ENCODE measurements around the gene KIAA1614.

Gene KIAA1614

DNA sequence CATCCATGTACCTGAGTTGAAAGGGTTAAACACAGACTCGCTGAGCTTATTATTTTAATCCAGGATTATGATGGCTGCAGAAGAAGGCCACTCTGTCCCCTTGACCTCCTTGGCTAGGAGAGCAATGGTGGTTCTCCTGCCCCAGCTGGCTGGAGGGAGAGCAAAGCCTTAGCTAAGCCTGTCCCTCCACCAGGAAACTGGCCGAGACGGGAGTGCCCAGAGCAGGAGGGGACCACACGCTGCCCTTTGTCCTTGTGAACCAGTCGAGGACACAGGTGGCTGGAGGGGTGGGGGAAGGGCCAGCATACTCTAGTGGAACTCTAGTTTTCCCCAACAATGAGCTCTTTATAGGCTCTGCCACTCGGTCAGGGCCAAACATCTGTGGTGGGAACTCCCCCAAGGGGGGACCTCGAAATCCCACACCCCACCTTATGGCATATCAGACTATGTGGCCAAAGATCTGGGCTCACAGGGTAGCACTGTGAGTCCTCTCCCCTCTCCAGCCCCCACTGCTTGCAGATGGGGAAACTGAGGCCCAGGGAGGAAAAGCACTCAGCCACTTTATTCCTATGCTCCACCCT lies 12.9 kb downstream of the KIAA1614 start:
- no peak for DNase-seq

DNA sequence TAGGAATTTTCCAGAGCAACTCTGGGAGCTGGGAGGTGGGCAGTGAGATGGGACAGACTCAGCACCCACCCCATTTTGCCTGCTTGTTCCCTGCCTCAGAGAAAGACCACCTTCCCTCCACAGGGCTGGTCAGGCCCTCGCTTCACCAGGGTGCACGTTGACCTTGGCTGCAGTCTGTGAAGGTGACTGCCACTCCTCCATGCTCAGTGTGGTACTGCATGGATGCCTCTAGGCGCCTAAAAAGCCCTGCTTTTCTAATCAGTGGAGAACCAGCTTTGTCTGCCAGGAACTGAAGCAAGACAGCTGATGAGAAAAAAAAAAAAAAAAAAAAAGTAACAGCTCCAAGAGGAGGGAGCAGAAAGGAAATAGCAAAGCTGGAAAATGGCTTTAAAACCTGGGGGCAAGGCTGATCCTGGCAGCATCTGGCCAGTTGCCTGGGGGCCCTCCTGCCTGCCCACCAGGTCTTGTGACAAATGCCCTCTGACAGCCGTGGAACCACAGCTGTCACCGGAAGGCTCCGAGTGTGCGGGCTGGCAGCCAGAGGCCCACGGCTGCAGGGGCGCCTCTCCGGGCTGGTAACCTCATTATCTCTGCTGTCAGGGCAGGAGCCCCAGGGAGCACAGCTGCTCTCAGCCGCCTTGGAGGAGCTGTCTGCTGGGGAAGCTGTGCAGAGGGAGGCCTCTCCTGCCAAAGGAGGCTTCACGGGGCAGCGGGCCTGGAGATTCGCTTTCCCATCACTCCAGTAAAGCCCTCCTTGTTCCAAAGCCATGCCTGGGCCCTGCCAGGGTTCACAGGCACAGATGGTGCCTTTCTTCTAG lies 13.7 kb downstream of the KIAA1614 start:
- no peak for DNase-seq

DNA sequence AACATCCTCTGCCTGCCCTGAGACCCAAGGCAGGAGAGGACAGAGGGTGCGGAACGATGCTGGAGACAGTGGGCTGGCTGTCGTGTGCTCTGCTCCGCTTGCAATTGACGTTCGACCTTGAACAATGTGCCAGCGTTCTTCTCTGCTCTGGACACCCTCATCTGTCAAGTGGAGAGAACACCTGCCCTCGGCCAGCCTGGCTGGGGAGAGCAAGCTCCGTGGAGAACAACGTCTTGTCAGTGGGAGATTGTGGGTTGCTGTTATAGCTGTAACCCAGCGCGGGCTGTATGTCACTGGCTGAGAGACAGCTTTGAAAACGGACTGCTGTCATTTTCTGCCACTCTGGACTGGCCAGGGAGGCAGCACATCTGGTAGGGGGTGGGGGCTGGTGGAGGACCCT lies 14.7 kb downstream of the KIAA1614 start:
- no peak for DNase-seq

DNA sequence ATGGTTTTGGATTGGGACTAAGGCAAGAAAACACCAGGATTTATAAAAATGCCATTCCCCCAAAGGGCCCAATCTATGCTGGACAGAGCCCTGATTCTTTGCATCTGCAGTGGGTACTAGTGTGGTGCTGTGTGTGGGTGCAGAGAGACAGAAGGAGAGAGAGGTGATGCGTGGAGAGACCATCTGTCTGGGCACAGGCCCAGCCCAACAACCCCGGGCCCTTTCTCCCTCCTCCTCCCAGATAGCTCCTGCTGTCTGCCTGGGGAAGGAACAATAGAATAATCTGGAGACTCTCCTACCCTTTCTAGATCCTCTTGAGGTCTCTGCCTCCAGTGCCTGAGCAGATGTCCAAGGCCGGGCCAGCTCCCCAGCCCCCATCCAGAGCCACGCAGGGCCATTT lies 15.1 kb downstream of the KIAA1614 start:
- DNase-seq, result no peak

DNA sequence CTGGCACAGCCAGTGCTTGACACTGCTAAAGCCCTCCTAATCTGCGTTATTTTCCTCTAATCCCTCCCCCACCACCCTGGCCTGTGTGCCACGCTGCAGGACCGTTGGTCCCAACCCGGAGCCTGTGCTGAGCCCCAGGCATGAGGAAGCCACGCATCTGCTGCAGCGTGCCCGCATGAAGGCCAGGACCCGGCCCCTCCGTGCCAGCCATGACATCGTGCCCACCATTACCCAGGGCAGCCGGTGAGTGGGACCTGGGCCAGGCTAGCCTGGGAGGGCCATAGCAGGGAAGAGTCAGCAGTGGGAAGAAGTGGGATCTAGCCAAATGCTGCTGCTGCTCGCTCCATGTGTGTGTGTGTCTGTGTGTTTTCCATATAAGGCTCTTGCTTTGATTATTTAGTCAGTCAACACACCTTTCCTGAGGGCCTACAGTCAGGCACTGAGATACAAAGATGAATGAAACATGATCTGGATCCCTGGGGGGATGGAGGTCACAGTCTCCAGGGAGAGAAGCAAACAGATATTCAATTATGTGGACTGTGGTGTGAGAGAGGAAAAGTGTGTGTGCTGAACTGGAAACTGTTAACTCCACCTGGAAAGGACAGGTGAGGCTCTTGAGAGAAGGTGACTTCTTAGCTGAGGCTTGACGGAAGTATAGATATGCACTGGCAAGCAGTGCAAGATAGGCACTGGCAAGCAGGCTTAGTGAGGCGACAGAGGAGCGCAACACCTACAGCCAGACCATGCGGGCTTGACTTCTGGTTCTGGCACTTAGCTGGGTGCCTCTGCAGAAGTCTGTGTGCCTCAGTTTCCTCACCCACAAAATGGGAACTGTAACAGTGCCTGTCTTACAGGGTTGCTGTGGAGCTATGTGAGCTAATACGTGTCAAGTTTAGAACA lies 15.9 kb downstream of the KIAA1614 start:
- DNase-seq, result no peak

DNA sequence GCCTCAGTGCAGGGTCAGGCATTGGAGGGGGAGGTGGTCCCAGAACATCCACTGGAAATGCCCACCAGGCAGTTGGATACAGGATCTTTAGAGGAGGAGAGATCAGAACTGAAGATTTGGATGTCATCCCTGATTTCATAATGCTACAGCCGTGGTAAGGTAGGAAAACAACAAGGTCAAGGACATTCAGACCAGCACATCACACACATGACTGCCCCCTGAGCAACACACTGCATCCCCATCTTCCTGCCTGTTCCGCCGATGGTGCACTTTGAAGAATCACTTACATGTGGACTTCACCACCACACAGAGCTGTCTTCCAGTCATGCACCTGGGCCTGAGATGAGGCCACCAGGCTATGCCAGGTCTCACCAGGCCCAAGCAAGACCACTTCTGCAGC lies 16.7 kb downstream of the KIAA1614 start:
- no peak for DNase-seq

DNA sequence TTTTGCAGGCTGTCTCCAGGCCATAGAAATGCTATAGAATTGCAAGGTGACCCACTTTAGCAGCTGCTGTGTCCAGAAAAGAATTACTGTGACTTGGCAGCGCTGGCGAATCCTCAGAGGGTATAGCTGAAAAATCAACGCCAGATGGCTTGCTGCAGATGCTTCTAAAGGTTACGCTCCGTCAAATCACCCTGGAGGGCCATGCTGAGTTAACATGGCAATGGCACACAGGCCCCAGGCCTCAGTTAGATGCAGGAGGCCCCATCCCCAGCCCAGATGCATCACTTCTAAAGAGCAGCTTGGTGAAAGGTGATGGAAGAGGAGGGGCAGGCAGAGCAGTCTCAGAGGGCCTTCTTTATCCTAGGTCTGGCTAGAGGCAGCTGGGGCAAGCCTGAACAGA lies 18.0 kb downstream of the KIAA1614 start:
- no peak for DNase-seq

DNA sequence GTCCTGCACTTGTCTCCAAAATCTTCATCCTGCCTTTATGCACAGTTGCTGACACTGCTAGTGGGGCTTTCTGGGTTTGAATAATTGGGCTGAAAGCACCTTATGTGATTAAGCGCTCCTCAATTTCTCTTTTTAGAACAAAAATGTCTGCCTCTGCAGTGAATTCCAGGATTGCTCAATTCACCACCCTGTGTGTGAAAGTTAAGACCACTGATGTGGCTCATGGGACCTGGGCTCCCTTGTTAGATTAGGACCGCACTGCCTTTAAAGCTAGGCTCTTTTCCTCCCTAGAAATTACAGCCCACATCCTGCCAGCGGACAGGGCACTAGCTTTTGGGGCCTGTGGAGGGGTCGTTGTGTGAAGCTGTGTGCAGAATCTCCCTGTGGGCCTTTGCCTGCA lies 18.8 kb downstream of the KIAA1614 start:
- DNase-seq, result no peak

DNA sequence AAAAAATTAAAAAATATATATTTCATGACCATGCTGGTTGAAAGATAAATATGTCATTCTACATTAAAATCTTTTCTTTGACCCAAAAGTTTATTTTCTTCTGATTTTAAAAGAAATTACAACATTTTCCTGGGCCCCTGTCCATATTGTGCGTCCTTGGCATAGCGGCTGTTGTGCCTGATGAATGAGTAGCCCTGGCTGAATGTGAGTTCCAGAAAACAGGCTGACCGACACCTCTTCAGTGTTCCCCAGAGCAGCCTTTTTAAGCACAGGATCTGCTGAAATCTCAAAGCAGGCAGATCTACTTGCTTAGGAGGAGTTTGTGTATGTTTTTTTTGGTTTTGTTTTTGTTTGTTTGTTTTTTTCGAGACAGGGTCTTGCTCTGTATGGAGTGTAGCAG lies 19.7 kb downstream of the KIAA1614 start:
- DNase-seq, result no peak

DNA sequence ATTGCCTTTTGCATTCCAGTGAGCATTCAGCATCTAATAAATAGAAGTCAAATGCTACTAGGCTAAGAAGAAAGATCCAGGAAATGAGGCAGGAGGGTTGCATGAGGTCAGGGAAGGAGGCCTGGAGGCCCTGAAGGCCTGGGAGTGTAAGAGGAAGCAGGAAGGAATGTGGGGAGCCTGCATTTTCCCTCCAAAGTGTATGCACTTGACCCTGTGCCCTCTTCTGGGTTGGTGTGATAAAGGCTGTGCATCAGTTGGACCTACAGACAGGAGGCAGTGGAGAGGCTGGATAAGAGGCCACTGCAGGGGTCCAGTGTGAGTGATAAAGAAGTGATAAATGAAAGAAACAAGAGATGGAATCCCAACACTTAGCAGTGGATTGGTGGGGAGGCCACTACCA lies 20.4 kb downstream of the KIAA1614 start:
- no peak for DNase-seq

DNA sequence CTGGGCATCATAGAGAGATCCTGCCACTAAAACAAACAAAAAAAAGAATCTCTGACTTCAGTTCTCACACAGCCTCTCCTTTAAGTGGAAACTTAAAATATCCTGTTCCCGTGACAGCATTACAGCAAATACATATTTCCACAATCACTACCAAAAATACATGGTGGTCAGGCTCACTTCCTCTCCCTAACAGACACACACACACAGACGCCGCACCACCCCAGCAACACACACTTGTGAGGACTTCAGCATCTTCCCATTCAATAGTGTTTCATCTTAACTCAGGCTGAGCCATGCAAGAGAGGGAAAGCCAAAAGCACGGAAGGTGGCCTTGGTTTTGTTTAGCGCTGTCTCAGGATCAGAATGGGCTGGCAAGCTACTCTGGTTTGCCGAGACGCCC lies 21.9 kb downstream of the KIAA1614 start:
- DNase-seq, result no peak

DNA sequence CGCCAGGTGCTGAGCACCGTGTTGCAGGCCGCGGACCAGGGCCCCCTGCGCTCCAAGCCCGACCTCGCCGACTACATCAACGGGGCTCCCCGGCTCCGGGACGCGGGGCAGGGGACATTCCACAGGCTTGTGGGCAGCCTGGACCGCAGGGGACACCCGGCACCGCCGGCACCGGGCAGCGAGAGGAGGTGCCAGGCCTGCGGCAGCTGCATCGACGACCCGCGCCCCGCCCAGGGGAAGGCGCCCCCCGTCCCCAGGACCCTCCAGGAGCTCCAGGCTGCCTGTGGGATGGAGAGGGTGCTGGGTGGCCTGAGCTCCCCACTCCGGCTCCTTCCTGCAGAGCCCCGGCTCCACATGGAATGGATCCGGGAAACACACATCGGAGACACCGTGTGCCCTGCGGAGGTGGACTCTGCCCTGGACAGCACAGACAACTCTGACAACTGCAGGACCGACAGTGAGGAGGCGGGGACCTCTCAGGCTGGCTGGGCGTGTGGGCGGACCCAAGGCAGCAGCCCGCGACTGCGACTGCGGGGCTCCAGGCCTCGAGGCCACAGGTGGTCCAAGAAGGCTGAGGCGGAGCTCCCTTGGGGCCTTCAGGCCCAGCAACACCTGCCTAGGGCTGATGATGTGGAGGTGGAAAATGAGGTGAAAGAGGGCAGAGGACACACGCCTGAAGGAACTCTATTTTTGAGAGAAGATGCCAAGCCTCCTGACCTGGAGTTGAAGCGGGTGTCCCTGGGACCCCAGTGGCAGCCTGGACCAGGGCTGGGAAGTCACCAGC lies 22.8 kb downstream of the KIAA1614 start:
- no peak for DNase-seq

DNA sequence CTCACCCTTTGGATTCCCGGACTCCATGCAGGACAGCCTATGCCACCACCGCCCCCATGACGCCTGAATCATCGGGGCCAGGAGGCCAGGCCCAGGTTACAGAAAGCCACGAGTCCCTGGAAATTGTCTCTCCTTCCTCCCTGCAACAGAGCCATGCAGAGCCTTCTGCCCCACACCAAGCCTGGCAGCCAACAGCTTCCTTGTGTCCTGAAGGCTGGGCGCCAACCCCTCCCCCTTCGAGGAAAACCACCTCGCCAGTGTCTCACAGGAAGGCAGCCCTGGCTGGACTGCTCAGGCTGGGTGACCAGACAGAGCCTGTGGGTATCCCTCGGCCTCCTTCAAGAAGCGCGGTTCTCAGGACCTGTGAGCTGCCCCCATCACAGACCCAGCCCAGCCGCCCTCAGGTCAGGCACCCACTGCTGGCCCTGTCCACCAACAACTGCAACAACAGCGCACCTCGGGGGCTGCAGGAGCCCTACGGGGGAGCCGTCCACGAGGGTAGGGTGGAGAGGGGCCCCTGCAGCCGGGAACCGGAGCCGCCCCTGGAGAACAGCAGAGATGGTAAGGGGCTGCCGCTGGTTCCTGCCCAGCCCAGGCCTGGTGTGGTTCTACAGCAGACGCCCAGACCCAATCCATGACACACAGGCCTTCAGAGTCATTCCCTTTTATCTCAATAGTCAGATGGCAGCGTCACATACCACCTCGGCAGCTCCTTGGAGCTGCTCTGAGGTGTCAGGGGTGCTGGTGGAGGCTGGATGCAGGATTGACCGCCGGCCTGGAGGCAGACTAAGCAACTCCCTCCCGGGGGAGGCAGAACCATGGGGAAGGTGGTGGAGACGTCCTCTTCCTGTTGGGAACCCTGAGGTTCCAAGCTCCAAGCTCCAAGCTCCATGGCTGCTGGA lies 23.7 kb downstream of the KIAA1614 start:
- no peak for DNase-seq

DNA sequence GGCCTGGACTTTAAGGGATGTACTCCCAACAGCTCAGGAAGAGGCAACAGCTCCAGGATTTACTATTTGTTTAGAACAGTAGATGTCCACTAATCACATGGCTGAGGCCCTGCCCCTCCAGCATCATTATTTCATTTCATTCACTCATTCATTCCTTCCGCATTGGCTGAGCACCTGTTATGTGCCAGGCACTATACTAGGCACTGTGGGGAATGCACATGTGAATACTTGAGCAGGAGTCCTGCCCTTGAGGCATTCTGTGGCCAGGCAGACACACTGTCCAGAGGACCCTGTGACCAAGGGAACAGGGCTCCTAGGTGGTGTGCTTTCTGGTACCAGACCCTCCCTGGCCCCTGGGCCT lies 24.3 kb downstream of the KIAA1614 start:
- DNase-seq, result no peak

DNA sequence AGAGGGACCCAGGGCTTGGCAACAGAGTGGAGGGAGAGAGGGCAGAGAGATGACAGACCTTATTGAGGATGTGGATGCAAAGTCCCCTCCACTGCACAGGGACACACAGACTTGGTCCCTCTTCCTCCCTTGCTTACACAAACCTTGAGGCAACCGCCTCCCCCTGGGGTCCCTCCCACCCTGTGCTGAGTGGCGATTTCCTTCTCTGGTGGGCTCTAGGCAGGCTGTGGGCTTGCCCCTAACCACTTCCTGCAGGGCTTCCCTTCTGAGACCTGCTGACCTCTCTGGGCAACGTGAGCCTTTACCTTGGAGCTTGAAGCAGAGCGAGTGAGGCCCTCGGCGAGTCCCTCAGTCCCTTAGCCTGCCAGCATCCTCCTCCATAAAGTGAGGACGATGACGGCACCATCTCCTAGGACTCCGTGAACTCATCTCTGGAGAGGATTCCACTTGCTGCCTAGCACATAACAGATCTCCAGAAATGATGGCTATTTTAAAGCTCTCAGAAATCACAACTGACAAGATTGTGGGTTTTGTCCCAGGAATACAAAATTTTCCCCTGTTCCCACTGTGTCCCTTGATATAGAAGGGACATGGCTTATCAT lies 25.0 kb downstream of the KIAA1614 start:
- DNase-seq, result no peak

DNA sequence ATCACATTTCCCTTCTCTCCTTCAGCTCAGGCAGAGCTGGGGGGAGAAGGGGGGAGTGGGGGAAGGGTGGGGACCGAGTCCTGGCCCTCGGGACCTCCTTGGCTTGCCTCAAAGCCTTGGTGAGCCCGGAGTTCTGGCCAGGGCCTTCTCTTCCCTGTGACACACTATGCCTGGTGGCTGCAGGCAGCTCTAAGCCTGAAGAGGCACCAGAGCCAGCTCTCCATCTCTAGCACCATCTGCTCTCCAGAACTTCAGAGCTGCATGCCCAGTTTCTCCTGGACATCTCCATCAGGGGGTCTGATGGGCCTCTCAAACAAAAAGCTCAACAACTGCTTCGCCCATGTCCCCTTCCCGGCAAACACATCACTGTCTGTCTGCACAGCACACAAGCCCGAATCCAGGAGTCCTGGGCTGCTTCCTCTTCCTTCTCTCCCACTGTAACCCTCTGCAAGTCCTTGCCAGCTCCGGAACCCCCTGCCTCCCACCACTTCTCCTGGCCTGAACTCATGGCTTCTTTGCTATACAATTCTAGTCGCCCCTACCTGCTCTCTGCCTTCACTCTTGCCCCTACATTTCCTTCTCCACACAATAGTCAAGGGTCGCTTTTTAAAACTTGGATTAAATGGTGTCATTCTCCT lies 26.5 kb downstream of the KIAA1614 start:
- no peak for DNase-seq

DNA sequence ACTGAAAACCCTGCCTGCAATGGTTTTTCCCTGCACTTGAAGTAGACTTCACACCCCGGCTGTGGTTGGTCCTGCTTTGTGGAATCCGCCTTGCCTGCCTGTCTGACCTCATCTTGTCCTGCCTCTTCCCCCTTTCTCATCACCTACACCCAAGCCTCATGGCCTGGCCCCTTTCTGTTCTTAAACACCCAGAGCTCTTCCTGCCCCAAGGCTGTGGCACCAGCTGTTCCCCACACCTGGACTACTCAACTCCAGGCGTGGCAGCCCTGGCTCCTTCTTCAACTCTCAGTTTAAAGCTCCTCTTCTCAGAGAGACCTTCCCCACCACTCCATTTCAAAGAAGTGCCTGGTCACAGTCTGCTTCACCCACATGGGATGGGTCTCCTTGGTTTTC lies 27.0 kb downstream of the KIAA1614 start:
- no peak for DNase-seq

DNA sequence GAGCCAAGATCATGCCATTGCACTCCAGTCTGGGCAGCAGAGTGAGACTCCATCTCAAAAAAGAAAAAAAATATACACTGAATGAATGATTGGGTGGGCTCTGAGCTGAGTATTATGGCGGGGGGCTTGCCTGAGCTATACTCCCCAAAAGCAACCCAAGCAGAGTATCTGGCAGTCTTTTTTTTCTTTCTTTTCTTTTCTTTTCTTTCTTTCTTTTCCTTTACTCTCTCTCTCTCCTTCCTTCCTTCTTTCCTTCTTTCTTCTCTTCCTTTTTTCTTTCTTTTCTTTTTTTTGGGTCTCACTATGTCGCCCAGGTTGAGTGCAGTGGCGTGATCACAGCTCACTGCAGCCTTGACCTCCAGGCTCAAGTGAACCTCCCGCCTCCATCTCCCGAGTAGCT lies 27.7 kb downstream of the KIAA1614 start:
- DNase-seq, result no peak

DNA sequence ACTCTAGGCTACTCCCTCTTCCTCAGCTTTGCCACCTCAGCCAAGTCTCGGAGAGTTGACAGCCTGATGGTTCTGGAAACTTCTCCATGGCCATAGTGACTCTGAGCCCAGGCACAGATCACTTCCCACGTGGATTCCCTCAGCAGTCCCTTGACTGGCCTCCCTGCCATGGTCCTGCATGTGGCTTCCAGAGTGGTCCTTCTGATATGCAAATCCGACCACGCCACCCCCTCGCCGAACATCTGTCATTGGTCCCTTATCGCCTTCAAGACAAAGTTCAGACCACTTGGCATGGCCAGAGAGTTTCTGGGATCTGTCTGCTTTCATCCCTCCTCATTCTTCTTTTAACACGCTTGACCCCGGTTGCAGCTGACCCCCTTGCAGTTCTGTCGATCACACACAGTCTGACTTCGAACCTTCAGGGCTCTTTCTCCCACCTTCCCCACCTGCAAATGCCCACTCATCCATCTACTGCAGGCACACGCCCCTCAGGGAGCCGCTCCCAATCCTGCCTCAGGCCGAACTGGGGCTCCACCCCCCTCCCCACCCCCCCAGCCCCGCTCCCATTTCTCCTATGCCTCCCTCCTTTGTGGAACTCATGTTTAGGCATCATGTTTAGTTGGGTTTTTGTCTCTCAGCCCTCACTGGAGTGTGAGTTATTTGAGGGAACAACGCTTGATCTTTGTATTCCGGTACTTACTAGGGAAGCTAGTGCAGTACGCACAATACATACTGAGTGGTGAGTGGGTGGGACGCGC lies 29.0 kb downstream of the KIAA1614 start:
- DNase-seq, result no peak

DNA sequence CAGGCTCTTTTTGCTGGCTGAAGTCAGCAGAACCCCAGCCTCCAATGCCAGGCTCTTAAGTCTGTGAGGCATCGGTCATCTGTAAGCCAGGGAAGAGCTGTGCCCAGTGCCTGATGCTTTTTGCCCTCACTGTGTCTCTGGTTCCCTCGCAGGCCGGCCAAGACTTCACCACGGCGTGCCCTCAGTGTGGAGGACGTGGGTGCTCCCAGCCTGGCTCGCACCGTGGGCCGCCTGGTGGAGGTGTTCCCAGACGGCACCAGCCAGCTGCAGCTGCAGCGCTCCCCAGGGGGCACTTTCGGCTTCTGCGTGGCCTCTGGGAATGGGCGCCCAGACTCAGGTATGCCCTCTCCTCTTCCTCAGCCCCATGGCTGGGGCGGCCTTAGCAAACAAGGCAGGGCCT lies 32.5 kb downstream of the KIAA1614 start:
- no peak for DNase-seq

Data from stimulated activated CD4-positive, alpha-beta T cell treated with anti-CD3 and anti-CD28 coated beads, Interleukin-4, amount 100 ng/mL, for 24 hours (primary cell).